RKO (cell line): ENCODE measurements around the gene CHN2.

Experiments used
- DNase-seq: peaks from one replicate; pipeline ENCODE4 v3.0.0-alpha.2; 2016; ENCODE audit warnings: low spot score

CHN2 gene

GRCh38 chr7:29228289-29229011, 33.9 kb downstream of the CHN2 start:
- no peak for DNase-seq

GRCh38 chr7:29229066-29229465, 34.5 kb downstream of the CHN2 start:
- no peak for DNase-seq

GRCh38 chr7:29229946-29230345, 35.4 kb downstream of the CHN2 start:
- no peak for DNase-seq

GRCh38 chr7:29230871-29231345, 36.3 kb downstream of the CHN2 start:
- DNase-seq = no peak

- no peak for DNase-seq
Observed at GRCh38 chr7:29231671-29232232, 37.2 kb downstream of the CHN2 start.

- DNase-seq = no peak
Observed at GRCh38 chr7:29234438-29234837, 39.9 kb downstream of the CHN2 start.

GRCh38 chr7:29236071-29236580, 41.6 kb downstream of the CHN2 start:
- DNase-seq = no peak

GRCh38 chr7:29236649-29237048, 42.1 kb downstream of the CHN2 start:
- no peak for DNase-seq

- DNase-seq = no peak
Observed at GRCh38 chr7:29237489-29237888, 42.9 kb downstream of the CHN2 start.

- no peak for DNase-seq
Observed at GRCh38 chr7:29239638-29240037, 45.1 kb downstream of the CHN2 start.

- no peak for DNase-seq
Observed at GRCh38 chr7:29242265-29242664, 47.7 kb downstream of the CHN2 start.

- DNase-seq = no peak
Observed at GRCh38 chr7:29243910-29244655, 49.5 kb downstream of the CHN2 start.

- DNase-seq = no peak
Observed at GRCh38 chr7:29247224-29247962, 52.8 kb downstream of the CHN2 start.

GRCh38 chr7:29247963-29248236, 53.3 kb downstream of the CHN2 start:
- DNase-seq = no peak

- DNase-seq = no peak
Observed at GRCh38 chr7:29248713-29249382, 54.3 kb downstream of the CHN2 start.

GRCh38 chr7:29249383-29249750, 54.8 kb downstream of the CHN2 start:
- no peak for DNase-seq

GRCh38 chr7:29249860-29250259, 55.3 kb downstream of the CHN2 start:
- no peak for DNase-seq

- DNase-seq = no peak
Observed at GRCh38 chr7:29253225-29253624, 58.6 kb downstream of the CHN2 start.

- no peak for DNase-seq
Observed at GRCh38 chr7:29254591-29254990, 60.0 kb downstream of the CHN2 start.

GRCh38 chr7:29255199-29255878, 60.8 kb downstream of the CHN2 start:
- no peak for DNase-seq

GRCh38 chr7:29255906-29256692, 61.5 kb downstream of the CHN2 start:
- DNase-seq = no peak
